C4-2B (cell line): ENCODE results near the gene NGRN.
"Not testable (repeated sequence)": the region's sequence is repeated elsewhere in the genome, so short reads cannot be mapped to it uniquely, and the experiment has no call there.

Experiments used
- H3K27ac ChIP-seq: fragments of 450-650 bp; 2 replicates; pipeline ENCODE4 v1.5.1; 2017
- ZFX ChIP-seq: fragments of 450-650 bp; IDR thresholded peaks from 2 replicates; pipeline ENCODE4 v1.6.1; 2017
- TF ChIP-seq, protein P1 (sequence below): fragments of 450-650 bp; conservative IDR thresholded peaks from 2 replicates; pipeline ENCODE4 v1.5.1; 2017; ENCODE audit warnings: mild to moderate bottlenecking

NGRN gene

GRCh38 chr15:90270502-90271150 is 5.2 kb downstream of the NGRN start:
- no peak for TF ChIP-seq ZFX
- TF ChIP-seq, protein P1, sequence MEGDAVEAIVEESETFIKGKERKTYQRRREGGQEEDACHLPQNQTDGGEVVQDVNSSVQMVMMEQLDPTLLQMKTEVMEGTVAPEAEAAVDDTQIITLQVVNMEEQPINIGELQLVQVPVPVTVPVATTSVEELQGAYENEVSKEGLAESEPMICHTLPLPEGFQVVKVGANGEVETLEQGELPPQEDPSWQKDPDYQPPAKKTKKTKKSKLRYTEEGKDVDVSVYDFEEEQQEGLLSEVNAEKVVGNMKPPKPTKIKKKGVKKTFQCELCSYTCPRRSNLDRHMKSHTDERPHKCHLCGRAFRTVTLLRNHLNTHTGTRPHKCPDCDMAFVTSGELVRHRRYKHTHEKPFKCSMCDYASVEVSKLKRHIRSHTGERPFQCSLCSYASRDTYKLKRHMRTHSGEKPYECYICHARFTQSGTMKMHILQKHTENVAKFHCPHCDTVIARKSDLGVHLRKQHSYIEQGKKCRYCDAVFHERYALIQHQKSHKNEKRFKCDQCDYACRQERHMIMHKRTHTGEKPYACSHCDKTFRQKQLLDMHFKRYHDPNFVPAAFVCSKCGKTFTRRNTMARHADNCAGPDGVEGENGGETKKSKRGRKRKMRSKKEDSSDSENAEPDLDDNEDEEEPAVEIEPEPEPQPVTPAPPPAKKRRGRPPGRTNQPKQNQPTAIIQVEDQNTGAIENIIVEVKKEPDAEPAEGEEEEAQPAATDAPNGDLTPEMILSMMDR: no peak
- no peak overlapping the region for H3K27ac ChIP-seq

- TF ChIP-seq, protein P1: no peak
- no peak for TF ChIP-seq ZFX
- H3K27ac ChIP-seq: no peak overlapping the region
Measured at GRCh38 chr15:90271459-90272166, 6.1 kb downstream of the NGRN start.

GRCh38 chr15:90278467-90278866 is 13.0 kb downstream of the NGRN start:
- H3K27ac ChIP-seq: not testable (repeated sequence)

DNA sequence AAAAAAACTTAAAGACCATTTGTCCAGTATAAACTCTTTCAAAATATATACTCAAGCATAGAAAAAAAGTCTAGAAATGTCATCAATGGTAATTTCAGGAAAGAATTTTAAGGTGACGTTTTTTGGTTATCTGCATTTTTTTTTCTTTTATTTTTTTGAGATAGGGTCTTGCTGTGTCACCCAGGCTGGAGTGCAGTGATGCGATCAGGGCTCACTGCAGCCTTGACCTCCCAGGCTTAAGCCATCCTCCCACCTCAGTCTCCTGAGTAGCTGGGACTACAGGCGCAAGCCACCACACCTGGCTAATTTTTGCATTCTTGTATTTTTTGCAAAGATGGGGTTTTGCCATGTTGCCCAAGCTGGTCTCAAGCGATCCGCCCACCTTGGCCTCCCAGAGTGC is 15.3 kb downstream of the NGRN start:
- not testable (repeated sequence) for H3K27ac ChIP-seq

DNA sequence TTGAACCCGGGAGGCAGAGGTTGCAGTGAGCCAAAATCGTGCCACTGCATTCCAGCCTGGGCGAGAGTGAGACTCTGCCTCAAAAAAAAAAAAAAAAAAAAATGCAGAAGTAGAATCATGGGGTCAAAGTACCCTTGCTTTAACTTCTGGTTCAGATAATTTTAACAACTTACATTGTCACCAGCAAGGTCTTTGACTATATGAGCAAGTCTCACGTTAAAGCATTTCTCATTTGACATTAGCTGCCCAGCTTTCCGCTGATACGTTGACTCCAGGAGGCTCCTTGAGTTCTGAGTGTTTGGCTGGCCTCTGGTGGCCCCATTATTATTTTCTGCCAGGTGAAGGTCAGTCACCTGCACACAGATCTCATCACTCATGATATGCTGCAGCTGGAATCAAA is 16.2 kb downstream of the NGRN start:
- not testable (repeated sequence) for H3K27ac ChIP-seq

DNA sequence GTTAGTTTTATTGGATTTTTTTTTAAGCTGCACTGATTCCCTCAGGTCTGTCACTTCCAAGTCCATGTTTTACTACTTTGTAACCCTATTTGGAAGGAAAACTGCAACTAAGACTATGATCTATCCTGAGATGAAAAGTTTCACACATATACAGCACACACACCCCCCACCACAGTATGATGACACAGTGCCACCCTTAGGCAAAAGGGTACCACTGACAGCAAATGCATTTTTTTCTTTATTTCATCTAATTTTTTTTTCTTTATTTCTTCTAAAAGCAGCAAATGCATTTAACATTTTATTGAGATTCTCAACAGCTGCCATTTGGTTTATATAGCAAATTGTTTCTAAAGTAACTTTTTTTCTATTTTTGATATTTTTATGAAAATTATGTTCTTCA is 21.2 kb downstream of the NGRN start:
- no peak overlapping the region for H3K27ac ChIP-seq

GRCh38 chr15:90287101-90287500 is 21.6 kb downstream of the NGRN start:
- TF ChIP-seq, protein P1: no peak
- no peak for TF ChIP-seq ZFX
- no peak overlapping the region for H3K27ac ChIP-seq

More for the DNA sequence above, 21.2 kb downstream of the NGRN start:
- no peak for TF ChIP-seq ZFX
- TF ChIP-seq, protein P1: peak; percentile 66

- H3K27ac ChIP-seq: no peak overlapping the region
- TF ChIP-seq ZFX: no peak
- TF ChIP-seq, protein P1: no peak
Measured at GRCh38 chr15:90287946-90288345, 22.5 kb downstream of the NGRN start.

- no peak for TF ChIP-seq ZFX
- TF ChIP-seq, protein P1: no peak
Measured at GRCh38 chr15:90291679-90292356, 26.3 kb downstream of the NGRN start.

More at GRCh38 chr15:90291679-90292356, 26.3 kb downstream of the NGRN start:
- no peak overlapping the region for H3K27ac ChIP-seq
